Measurements from ENCODE around the gene ZFR.
"Not testable (repeated sequence)": the region's sequence is repeated elsewhere in the genome, so short reads cannot be mapped to it uniquely, and the experiment has no call there.

The ZFR gene

GRCh38 chr5:32403760-32404159, 40.8 kb downstream of the ZFR start:
- DNase-seq = no peak

DNA sequence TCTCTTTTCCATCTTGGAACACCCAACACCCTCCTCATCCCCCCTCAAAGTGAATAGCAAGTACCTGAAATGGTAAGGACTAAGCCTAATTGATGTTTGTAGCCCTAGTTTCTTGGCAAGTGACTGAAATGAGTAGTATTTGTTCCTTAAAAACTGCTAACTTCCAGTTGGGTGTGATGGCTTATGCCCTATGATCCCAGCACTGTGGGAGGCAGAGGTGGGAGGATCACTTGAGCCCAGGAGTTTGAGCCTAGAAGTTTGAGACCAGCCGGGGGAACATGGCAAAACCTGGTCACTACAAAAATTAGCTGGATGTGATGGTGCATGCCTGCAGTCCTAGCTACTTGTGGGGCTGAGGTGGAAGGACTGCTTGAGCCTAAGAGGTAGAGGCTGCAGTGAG, 44.1 kb downstream of the ZFR start:
- no peak for DNase-seq

DNA sequence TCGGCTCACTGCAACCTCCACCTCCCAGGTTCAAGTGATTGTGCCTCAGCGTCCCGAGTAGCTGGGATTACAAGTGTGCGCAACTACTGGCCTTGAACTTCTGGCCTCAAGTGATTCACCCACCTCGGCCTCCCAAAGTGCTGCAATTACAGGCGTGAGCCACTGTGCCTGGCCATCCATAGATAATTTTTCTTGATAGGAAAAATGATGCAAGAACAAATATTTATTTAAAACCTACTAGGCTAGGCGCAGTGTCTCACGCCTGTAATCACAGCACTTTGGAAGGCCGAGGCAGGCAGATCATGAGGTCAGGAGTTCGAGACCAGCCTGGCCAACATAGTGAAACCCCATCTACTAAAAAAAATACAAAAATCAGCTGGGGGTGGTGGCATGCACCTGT, 45.8 kb downstream of the ZFR start:
- not testable (repeated sequence) for DNase-seq

GRCh38 chr5:32394981-32395380, 49.6 kb downstream of the ZFR start:
- no peak for DNase-seq

DNA sequence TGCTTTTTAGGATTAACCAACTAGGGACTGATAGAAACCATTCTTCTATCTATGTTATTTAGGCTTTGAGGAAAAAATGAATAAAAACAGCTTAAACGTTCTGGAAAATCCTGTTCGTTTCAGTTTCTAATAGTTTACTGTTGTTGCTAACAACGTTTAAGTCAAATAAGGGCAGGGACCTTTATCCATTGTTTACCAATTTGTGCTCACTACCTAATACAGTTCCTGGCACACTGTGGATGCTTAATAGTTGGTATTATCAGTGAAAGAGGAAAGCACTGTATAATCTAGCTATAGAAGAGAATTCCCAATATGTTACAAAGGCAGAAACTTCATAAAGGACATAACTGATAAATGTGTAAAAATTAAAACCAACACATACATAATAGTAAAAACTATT, 52.5 kb downstream of the ZFR start:
- no peak for DNase-seq

DNA sequence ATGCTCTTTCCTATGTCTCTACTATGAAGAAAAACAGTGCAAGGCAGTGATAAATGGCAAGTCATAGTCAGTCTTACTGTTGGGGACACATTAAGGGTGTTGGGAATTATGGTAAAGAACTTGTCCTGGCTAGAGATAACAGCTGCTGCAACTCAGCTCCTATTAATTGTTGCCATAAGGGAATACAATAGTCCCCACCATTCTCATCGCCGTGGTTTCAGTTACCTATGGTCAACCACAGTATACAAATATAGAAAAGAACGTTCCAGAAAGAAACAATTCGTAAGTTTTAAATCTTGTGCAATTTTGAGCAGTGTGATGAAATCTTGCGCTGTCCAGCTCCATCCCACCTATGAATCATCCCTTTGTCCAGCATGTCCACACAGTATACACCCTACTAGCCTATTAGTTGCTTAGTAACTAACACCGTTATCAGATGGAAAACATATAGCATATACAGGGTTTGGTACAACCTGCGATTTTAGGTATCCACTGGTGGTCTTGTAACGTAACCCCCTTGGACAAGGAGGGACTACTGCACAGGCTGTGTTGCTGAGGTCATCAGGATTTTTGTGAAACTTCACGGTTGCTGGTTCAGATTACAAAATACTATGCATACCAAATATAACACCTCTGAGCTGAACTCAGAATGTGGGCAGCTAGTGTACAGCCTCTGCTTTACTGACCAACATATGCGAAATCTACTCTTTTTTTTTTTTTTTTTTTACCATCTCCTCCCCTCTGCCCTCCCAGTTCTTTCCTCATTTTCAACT, 53.5 kb downstream of the ZFR start:
- no peak for DNase-seq

DNA sequence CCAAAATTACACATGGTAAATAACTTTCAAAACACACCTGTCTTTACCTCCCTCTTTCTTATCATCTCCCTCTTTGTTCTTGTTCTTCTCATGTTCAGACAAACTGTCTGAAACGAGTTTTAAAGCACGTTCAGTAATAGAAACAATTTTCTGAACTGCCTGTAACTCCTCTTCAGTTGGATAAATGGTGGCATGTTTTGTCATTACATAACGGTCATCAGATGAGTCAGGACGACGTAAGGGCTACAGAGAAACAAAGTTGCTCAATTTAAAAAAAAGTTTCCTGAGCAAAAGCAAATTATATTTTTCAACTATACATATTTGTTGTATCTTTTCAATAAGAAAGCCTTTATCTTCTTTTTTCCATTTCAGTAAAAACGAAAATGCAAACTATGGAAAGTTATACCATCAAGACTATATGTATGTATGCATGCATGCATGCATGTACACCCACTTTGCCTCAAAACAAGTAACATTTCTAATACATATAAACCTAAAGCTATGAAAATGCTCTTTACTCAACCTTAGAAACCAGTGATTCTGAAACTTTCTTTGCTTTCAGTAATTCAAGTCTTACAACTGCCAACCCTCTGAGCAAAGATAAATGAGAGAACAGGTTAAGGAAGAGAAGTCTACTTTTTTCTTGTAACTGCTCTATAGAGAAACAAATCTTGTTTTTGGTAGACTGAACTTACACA, 56.0 kb downstream of the ZFR start:
- no peak for DNase-seq

- no peak for DNase-seq
Observed at GRCh38 chr5:32387841-32388240, 56.7 kb downstream of the ZFR start.

DNA sequence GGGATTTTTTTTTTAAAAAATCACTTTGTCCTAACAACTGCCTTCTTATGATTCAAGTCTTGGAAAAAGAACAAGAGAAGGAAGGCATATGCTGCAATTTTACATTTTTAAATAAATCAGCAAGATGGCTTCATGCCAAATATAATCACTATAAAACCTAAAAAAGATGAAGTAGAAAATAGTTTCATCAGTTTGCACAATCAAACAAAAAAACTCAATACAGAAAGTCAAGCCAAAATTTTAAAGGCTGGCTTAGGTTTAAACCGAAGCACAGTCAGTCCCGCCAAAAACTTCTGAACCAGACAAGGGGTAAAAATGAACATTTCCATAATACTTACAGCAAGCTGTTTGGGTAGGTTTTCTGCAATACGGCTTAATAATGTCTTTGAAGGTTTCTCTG, 57.3 kb downstream of the ZFR start:
- no peak for DNase-seq

DNA sequence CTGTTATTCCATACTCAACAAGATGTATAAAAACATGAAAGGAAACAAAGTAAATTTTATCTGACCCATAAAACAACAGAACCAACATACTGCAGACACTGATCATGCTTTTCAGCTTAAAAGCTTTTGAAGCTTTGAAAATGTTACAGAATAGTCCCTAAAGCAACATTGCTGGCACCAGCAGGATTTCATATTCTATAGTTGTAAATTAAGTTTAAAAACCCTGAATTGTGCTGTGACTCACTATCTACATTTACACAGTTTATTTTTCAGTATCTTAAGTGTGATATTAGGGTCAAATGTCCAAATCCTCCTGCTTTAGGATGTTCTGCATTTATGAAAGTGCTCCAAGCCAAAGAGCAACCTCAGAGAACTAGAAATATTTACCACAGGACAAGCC, 59.9 kb downstream of the ZFR start:
- no peak for DNase-seq

DNA sequence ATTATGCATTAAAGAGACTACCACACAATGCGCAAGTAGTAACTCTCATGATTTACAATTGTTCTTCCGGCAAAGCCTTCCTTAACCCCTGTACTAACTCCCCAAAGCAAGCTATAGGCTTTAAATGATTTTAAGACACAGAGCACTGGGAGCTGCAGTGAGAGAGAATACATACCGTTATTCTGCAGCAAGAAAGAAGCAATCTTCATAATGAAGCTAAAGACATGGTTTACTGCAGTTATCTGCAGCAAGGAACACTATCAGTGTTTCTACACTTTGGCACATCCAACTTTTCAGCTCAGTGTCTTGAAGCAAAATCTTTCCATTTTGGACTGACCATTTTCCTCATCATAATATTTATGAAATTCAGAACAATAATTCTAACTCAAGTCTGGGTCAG, 61.0 kb downstream of the ZFR start:
- no peak for DNase-seq

DNA sequence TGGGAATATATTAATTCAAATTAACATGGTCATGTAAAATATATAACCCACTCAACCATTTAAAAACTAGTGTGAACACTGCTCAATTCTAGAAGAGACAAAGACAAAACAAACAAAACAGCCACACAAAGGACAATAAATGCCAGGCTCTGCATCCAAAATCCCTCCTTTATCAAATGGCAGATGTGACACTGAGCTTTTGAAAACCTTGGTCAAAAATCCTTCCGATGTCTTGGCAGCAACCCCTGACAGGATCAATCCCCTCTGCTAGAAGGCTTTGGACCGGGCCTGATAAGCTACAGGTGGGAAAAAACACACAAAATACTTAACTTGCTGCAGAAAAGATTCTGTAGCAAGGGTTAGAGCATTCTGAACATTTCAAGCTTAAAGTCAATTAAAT, 61.5 kb downstream of the ZFR start:
- DNase-seq = no peak

GRCh38 chr5:32379421-32379820, 65.1 kb downstream of the ZFR start:
- no peak for DNase-seq

DNA sequence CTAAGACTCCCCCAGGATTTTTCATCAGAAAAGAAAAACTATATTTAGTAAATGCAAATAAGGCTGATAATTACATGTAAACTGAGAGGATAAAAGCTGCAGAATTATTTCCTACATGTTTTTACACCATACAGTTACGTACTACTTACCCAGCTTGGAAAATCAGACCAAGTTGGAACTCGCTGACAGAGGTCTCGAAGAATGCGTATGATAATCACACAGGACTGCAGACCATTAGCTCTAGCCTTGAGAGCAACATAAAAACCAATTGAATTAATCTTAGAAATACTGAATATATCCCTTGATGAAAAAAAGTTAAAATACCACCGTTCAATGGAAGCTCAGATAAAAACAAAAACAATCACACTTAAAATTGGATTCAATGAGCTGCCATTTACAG, 65.6 kb downstream of the ZFR start:
- no peak for DNase-seq

DNA sequence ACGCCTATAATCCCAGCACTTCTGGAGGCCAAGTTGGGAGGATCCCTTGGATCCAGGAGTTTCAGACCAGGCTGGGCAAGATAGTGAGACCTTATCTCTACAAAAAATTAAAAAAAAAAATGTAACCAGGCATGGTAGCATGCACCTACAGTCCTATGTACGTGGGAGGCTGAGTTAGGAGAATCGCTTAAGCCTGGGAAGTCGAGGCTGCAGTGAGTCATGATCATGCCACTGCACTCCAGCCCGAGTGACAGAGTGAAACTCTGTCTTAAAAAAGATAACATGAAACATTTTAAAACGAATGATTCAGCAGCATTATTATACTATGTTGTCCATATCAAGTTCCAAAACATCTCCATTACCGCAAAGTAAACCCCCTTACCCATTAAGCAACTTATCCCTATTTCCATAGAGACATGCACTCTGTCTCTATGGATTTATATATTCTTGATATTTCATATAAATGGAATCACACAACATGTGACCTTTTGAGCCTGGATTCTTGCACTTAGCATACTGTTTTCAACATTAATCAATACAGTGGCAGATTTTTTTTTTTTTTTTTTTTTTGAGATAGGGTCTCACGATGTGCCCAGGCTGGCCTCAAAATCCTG, 74.9 kb downstream of the ZFR start:
- no peak for DNase-seq

DNA sequence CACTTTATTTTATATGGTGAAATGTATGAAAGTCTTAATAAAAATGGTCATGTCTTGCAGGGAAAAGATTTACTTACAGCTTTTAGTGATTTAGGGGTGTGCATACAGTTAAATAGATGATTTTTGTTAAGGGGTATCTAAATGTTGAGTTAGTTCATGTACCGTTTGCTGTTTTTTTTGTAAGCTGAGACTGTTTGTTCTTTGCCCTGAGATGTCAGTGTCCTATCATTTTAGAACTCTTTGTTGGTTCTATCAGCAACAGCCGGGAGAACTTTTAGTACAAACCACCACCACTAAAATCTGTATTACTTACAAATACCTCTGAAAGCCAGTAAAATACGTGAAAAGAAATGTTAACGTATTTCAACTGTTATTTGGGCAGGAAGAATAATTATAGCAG, 75.5 kb downstream of the ZFR start:
- DNase-seq = no peak

- DNase-seq = not testable (repeated sequence)
Observed at GRCh38 chr5:32367271-32367670, 77.3 kb downstream of the ZFR start.

DNA sequence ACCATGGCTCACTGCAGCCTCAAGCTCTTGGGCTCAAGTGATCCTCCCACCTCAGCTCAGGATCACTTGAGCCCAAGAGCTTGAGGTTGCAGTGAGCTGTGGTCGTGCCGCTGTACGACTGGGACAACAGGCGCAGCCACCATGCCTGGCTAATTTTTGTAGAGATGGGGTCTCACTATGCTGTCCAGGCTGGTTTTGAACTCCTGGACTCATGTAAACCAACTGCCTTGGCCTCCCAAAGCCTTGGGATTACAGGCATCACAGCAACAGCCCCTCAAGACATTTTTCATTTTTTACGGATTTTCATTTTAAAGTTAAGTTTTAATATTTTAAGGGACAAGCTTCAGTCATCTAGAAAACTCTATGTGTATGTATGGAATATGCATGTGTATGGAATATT, 78.9 kb downstream of the ZFR start:
- DNase-seq = no peak

DNA sequence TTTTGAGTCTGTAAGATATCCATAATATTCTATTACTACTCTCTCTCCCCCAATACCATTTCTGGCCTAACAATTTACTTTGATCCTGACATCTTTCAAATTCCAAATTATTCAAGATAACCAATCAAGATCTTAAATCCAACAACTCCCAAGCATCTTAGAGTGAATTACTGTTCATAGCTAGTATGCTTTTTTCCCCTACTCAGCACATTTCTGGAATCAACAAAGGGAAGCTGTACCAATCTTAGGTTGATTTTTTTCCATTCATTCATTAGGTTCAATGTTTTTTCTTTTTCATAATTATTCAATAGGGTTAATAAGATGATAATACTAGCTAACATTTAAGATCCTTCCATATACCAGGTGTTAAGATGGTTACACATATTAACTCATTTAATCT, 81.5 kb downstream of the ZFR start:
- DNase-seq = no peak

GRCh38 chr5:32362527-32362926, 82.0 kb downstream of the ZFR start:
- no peak for DNase-seq

- no peak for DNase-seq
Observed at GRCh38 chr5:32360906-32361305, 83.6 kb downstream of the ZFR start.

DNA sequence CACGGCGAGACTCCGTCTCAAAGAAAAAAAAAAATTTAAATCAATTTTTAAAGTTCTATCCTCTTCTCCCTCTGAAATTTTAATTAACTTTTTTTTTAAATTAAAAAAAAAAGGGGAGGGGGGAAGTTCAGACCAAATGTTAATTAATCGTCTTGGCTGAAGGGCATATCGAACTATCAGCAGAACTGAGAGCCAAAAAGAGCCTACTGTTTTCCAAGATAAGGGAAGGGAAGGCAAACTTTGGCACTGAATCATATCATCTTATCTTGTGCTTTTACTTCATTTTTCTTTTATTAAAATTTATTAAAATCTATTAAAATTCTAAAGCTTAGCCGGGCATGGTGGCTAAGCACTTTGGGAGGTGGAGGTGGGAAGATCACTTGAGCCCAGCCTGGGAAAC, 85.9 kb downstream of the ZFR start:
- DNase-seq = no peak

GRCh38 chr5:32357658-32358057, 86.9 kb downstream of the ZFR start:
- no peak for DNase-seq

- DNase-seq = no peak
Observed at GRCh38 chr5:32355686-32356085, 88.9 kb downstream of the ZFR start.
